ENCODE data around the gene LGALS1.

Gene LGALS1

DNA sequence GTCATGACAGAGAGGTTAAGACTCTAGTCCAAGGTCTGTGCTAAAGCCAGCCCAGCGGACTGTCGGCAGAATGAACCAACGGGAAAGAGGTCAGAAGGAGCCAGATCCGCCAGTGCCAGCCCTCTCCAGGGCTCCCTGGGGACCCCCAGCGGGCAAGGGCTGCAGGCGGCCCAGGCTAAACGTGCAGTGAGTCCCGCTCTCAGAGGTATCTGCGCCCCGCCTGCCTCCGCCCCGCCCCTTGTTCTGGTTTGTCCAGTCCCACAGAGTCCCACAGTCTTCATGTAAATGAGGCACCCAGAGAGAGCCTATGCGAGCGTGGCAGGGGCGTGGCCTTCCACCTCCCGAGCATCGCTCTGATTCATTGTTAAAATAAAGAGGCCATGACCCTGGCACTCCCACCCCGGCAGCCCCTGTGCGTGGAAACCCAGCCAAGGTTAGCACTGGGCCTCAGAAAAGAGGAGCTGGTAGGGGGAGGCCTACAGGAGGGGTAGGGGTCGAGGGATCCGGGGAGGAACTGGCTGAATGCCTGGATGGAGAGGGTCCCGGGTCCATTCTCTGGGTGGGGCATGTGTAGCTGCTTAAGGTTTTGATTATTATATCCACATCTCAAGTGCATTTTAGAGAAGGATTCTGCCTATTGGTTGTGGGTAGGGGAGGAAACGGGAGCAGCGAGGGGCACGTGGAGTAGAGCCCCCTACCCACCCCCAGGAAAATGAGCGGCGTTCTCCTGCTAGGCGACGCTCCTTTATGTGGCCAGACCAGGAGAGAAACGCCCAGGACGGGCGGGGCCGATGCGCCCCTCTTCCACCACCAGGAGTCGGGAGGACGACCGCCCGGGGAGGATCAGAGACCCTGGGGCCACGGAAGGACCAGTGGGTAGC lies 21.5 kb downstream of the LGALS1 start, which contains the start of gene TRIOBP:
Gene TRIOBP, plus strand, starts transcription at position 392 of the 881 bp plus-strand sequence. CDS start 4,318 bp downstream, outside the sequence.
- peak within 1 kb of the TSS; percentile 24; the same call in 1 of the 2 replicates for H3K27ac ChIP-seq
- TF ChIP-seq CTCF (conservative IDR thresholded peaks at IDR 0.05): no peak; the same call in 1 of the 2 replicates
- no peak for TF ChIP-seq ZFX (IDR thresholded peaks at IDR 0.05)

DNA sequence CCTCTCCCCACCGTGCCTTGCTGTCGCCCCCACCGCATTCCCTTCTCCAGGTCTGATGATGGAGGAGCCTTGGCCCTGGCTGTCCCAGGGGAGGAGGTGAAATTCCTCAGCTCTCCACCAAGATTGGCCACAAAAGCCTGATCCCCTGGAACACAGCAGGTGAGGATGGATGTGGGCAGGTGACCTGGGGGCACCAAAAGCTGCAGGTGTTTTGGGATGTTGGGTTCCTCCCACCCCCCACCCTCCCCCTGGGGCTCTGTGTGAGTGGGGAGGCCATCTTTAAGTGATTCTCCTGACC lies 22.1 kb downstream of the LGALS1 start:
- H3K27ac ChIP-seq: no peak overlapping the region
- TF ChIP-seq ZFX (IDR thresholded peaks at IDR 0.05) (no peak), CTCF (conservative IDR thresholded peaks at IDR 0.05) (no peak)

- no peak overlapping the region for H3K27ac ChIP-seq
- no peak for TF ChIP-seq ZFX (IDR thresholded peaks at IDR 0.05)
- no peak for TF ChIP-seq CTCF (conservative IDR thresholded peaks at IDR 0.05)
Observed at GRCh38 chr22:37701141-37701786, 25.8 kb downstream of the LGALS1 start.

GRCh38 chr22:37703906-37704305 lies 28.5 kb downstream of the LGALS1 start:
- H3K27ac ChIP-seq: no peak overlapping the region
- TF ChIP-seq CTCF (conservative IDR thresholded peaks at IDR 0.05): no peak
- TF ChIP-seq ZFX (IDR thresholded peaks at IDR 0.05): no peak

DNA sequence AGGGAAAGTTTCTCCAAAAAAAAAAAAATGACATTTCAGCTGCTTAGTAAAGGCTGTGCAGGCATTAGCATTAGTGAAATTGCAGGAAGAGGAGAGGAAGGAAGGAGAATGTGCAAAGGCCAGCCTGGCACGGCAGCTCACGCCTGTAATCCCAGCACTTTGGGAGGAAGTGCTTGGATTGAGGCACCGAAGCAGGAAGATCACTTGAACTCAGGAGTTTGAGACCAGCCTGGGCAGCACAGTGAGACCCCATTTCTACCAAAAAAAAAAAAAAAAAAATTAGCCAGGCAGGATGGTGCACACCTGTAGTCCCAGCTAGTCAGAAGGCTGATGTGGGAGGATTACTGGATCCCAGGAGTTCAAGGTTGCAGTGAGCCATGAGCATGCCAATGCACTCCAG lies 29.2 kb downstream of the LGALS1 start:
- no peak overlapping the region for H3K27ac ChIP-seq
- TF ChIP-seq CTCF (conservative IDR thresholded peaks at IDR 0.05) (no peak), ZFX (IDR thresholded peaks at IDR 0.05) (no peak)

- no peak for TF ChIP-seq CTCF (conservative IDR thresholded peaks at IDR 0.05)
- no peak for TF ChIP-seq ZFX (IDR thresholded peaks at IDR 0.05)
- H3K27ac ChIP-seq: no peak overlapping the region
Observed at GRCh38 chr22:37705205-37705604, 29.8 kb downstream of the LGALS1 start.

All from C4-2B (cell line).